ENCODE results near the gene GATB.

GRCh38 chr4:151627491-151627890, 133.3 kb downstream of the GATB start:
- TF ChIP-seq, protein P1, sequence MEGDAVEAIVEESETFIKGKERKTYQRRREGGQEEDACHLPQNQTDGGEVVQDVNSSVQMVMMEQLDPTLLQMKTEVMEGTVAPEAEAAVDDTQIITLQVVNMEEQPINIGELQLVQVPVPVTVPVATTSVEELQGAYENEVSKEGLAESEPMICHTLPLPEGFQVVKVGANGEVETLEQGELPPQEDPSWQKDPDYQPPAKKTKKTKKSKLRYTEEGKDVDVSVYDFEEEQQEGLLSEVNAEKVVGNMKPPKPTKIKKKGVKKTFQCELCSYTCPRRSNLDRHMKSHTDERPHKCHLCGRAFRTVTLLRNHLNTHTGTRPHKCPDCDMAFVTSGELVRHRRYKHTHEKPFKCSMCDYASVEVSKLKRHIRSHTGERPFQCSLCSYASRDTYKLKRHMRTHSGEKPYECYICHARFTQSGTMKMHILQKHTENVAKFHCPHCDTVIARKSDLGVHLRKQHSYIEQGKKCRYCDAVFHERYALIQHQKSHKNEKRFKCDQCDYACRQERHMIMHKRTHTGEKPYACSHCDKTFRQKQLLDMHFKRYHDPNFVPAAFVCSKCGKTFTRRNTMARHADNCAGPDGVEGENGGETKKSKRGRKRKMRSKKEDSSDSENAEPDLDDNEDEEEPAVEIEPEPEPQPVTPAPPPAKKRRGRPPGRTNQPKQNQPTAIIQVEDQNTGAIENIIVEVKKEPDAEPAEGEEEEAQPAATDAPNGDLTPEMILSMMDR (IDR thresholded peaks at IDR 0.05; ENCODE audit: low read depth, low read length), result no peak
- TF ChIP-seq, protein P2, sequence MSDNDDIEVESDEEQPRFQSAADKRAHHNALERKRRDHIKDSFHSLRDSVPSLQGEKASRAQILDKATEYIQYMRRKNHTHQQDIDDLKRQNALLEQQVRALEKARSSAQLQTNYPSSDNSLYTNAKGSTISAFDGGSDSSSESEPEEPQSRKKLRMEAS (IDR thresholded peaks at IDR 0.05; ENCODE audit: low read depth, low read length), result no peak

All from NB4 (cell line).